Measurements from ENCODE around the gene AP1M1.

AP1M1 gene

DNA sequence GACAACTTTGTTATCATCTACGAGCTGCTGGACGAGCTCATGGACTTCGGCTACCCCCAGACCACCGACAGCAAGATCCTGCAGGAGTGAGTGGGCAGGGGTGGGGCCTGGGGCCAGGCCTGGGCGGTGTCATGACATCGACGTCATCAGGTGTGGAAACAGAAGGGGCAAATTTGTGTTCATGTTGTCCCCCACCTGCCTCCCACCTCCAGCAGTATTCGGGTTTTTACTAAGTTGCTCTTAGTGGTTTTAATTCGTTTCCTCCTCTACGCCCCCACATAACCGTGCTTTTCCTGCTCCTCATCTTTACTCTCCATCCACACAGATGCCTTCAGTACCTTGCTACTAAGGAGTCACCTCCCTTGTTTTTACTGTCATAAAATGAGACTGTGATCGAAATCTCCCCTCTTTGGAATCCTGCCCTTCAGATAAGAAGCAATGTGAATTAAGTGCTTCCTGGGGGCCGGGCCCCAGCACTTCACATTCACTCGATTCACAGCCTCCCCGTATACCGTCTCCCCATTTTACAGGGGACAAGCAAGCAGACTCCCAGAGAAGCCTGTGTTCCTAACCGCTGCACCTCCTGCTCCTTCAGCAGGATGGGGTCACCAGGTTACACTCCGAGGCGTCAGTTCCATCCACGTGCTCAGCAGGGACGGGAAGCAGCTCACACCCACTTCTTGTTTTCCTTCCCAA, 10.5 kb downstream of the AP1M1 start:
- Histone ChIP-seq H3K4me3 (replicated peaks; ENCODE audit: insufficient read depth, low read length) (no peak overlapping the region), H3K27ac (replicated peaks) (no peak overlapping the region), H3K27me3 (ENCODE audit: insufficient read depth, poor library complexity, severe bottlenecking) (no peaks in the 10 kb centered on the region)
- no peak for DNase-seq (ENCODE audit: low read depth in 1 of 2, low spot score in 1 of 2)
- TF ChIP-seq SPI1 (IDR thresholded peaks at IDR 0.05; ENCODE audit: borderline replicate concordance, low read depth) (no peak), REST (IDR thresholded peaks at IDR 0.05; ENCODE audit: insufficient replicate concordance, low read depth) (no peak), POLR2AphosphoS5 (IDR thresholded peaks at IDR 0.05; ENCODE audit: low read depth) (no peak), CTCF (IDR thresholded peaks at IDR 0.05; ENCODE audit: insufficient read depth, low read length) (no peak), GABPA (IDR thresholded peaks at IDR 0.05; ENCODE audit: low read depth) (no peak)

DNA sequence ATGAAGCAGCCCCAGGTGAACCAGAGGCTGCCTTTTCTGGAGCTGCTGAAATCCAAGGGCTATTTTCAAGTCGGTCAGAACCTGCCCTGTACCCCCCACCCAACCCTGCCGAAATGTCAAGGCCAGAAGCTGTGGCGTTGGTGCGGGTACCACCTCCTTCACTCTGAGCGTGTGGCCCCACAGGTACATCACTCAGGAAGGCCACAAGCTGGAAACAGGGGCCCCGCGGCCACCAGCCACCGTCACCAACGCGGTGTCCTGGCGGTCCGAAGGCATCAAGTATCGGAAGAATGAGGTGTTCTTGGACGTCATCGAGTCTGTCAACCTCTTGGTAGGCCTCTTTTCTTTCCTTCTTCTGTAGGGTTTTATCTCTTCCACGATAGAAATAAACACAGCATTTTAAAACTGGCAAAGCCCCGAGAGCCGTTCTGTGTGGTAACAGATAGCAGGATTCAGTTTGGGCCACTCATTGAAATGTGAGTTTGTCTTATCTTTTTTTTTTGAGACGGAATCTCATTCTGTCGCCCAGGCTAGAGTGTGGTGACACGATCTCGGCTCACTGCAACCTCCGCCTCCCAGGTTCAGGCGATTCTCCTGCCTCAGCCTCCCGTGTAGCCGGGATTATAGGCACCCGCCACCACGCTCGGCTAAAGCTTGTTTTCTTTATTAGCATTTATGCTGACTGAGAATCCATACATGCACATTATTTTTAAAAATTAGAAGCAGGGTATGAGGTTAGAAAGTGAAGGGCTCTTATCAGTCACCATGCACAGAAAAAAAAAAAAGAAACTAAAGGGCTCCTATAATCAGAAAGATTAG, 11.3 kb downstream of the AP1M1 start:
- no peak for DNase-seq (ENCODE audit: low read depth in 1 of 2, low spot score in 1 of 2)
- H3K27me3 ChIP-seq (ENCODE audit: insufficient read depth, poor library complexity, severe bottlenecking), result no peaks in the 10 kb centered on the region
- no peak overlapping the region for H3K27ac ChIP-seq (replicated peaks)
- TF ChIP-seq CTCF (IDR thresholded peaks at IDR 0.05; ENCODE audit: insufficient read depth, low read length), result no peak
- no peak for TF ChIP-seq POLR2AphosphoS5 (IDR thresholded peaks at IDR 0.05; ENCODE audit: low read depth)
- no peak for TF ChIP-seq SPI1 (IDR thresholded peaks at IDR 0.05; ENCODE audit: borderline replicate concordance, low read depth)
- TF ChIP-seq GABPA (IDR thresholded peaks at IDR 0.05; ENCODE audit: low read depth), result no peak
- no peak for TF ChIP-seq REST (IDR thresholded peaks at IDR 0.05; ENCODE audit: insufficient replicate concordance, low read depth)
- H3K4me3 ChIP-seq (replicated peaks; ENCODE audit: insufficient read depth, low read length), result no peak overlapping the region

DNA sequence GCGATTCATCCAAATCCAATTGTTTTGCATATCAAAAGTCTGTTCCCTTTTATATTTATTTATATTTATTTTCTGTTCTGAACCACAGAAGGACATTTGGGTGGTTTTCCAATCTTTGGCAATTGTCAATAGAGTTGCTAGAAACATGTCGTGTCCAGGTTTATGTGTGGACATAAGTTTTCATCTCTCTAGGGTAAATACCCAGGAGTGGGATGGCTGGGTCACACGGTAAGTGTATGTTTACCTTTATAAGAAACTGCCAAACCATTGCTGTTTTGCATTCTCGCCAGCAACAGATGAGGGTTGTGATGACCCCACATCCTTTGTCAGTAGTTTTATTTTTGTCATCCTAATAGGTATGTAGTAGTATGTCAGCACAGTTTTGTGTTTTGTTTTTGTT, 12.5 kb downstream of the AP1M1 start:
- no peak for DNase-seq (ENCODE audit: low read depth in 1 of 2, low spot score in 1 of 2)
- Histone ChIP-seq H3K27me3 (ENCODE audit: insufficient read depth, poor library complexity, severe bottlenecking) (no peaks in the 10 kb centered on the region), H3K27ac (replicated peaks) (no peak overlapping the region), H3K4me3 (replicated peaks; ENCODE audit: insufficient read depth, low read length) (no peak overlapping the region)
- TF ChIP-seq REST (IDR thresholded peaks at IDR 0.05; ENCODE audit: insufficient replicate concordance, low read depth) (no peak), CTCF (IDR thresholded peaks at IDR 0.05; ENCODE audit: insufficient read depth, low read length) (no peak), GABPA (IDR thresholded peaks at IDR 0.05; ENCODE audit: low read depth) (no peak), SPI1 (IDR thresholded peaks at IDR 0.05; ENCODE audit: borderline replicate concordance, low read depth) (no peak), POLR2AphosphoS5 (IDR thresholded peaks at IDR 0.05; ENCODE audit: low read depth) (no peak)
